ENCODE results near the gene DKK2.
"Not testable (repeated sequence)": the region's sequence is repeated elsewhere in the genome, so short reads cannot be mapped to it uniquely, and the experiment has no call there.

The DKK2 gene

GRCh38 chr4:107011312-107011711 is 24.8 kb downstream of the DKK2 start:
- FAIRE-seq: no peak

GRCh38 chr4:107009196-107009968 is 26.7 kb downstream of the DKK2 start:
- no peak for FAIRE-seq

GRCh38 chr4:107008115-107008514 is 28.0 kb downstream of the DKK2 start:
- FAIRE-seq: no peak

GRCh38 chr4:107006218-107006617 is 29.9 kb downstream of the DKK2 start:
- no peak for FAIRE-seq

GRCh38 chr4:106996490-106996889 is 39.6 kb downstream of the DKK2 start:
- no peak for FAIRE-seq

- FAIRE-seq: no peak
Measured at GRCh38 chr4:106993827-106994226, 42.3 kb downstream of the DKK2 start.

GRCh38 chr4:106987311-106987710 is 48.8 kb downstream of the DKK2 start:
- no peak for FAIRE-seq

GRCh38 chr4:106986486-106986885 is 49.6 kb downstream of the DKK2 start:
- FAIRE-seq: no peak

GRCh38 chr4:106985830-106986229 is 50.3 kb downstream of the DKK2 start:
- FAIRE-seq: no peak

GRCh38 chr4:106982711-106983211 is 53.4 kb downstream of the DKK2 start:
- FAIRE-seq: no peak

GRCh38 chr4:106981431-106981830 is 54.7 kb downstream of the DKK2 start:
- no peak for FAIRE-seq

- FAIRE-seq: no peak
Measured at GRCh38 chr4:106979476-106979875, 56.6 kb downstream of the DKK2 start.

- no peak for FAIRE-seq
Measured at GRCh38 chr4:106978046-106978774, 57.9 kb downstream of the DKK2 start.

GRCh38 chr4:106971636-106972035 is 64.5 kb downstream of the DKK2 start:
- FAIRE-seq: no peak

GRCh38 chr4:106967892-106968291 is 68.2 kb downstream of the DKK2 start:
- FAIRE-seq: no peak

GRCh38 chr4:106953036-106953705 is 82.9 kb downstream of the DKK2 start:
- no peak for FAIRE-seq

- no peak for FAIRE-seq
Measured at GRCh38 chr4:106951891-106952290, 84.2 kb downstream of the DKK2 start.

GRCh38 chr4:106941841-106942240 is 94.3 kb downstream of the DKK2 start:
- FAIRE-seq: no peak

GRCh38 chr4:106930522-106930921 is 105.6 kb downstream of the DKK2 start:
- FAIRE-seq: no peak

GRCh38 chr4:106929248-106929647 is 106.9 kb downstream of the DKK2 start:
- FAIRE-seq: no peak

GRCh38 chr4:106914223-106914622 is 121.9 kb downstream of the DKK2 start:
- FAIRE-seq: no peak

GRCh38 chr4:106909486-106910188 is 126.5 kb downstream of the DKK2 start:
- no peak for FAIRE-seq

GRCh38 chr4:106908049-106908448 is 128.1 kb downstream of the DKK2 start:
- not testable (repeated sequence) for FAIRE-seq
